Measurements from ENCODE around the gene CCDC15.

DNA sequence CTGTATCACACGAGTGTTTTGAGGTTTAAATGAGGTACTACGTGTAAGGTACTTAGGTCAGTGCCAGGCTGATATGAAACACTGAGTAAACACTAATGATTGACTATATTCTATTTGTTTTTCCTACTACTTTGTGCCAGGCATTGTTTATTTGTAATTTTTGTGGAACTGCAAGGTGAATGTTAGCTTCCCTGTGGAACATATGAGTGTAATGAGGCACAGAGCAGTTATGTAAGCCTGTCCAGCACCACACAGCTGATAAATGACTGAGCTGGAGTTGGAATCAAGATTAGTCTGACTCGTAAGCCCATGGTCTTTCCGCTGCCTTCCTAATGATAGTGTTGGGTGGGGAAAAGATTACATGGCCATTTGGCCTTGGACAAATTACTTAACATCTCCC, 115.0 kb downstream of the CCDC15 start:
- TF ChIP-seq, protein P1, sequence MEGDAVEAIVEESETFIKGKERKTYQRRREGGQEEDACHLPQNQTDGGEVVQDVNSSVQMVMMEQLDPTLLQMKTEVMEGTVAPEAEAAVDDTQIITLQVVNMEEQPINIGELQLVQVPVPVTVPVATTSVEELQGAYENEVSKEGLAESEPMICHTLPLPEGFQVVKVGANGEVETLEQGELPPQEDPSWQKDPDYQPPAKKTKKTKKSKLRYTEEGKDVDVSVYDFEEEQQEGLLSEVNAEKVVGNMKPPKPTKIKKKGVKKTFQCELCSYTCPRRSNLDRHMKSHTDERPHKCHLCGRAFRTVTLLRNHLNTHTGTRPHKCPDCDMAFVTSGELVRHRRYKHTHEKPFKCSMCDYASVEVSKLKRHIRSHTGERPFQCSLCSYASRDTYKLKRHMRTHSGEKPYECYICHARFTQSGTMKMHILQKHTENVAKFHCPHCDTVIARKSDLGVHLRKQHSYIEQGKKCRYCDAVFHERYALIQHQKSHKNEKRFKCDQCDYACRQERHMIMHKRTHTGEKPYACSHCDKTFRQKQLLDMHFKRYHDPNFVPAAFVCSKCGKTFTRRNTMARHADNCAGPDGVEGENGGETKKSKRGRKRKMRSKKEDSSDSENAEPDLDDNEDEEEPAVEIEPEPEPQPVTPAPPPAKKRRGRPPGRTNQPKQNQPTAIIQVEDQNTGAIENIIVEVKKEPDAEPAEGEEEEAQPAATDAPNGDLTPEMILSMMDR (IDR thresholded peaks at IDR 0.05; ENCODE audit: low read length) = no peak
- TF ChIP-seq EZH2 (optimal IDR thresholded peaks at IDR 0.05; ENCODE audit: low read depth, low read length) (no peak), EZH2phosphoT487 (IDR thresholded peaks at IDR 0.05; ENCODE audit: low read length) (no peak)
